Muscle of back (tissue), 11 donors: ENCODE data around the gene LYRM4. TPM values are rescaled to one million over a fixed set of nuclear protein-coding genes. Genes with fewer than 3 reads are reported as not detected.

Experiments used
- DNase-seq, 3 donors: peaks; one replicate each; pipeline versions ENCODE4 v3.0.0 to v3.0.0-alpha.2; 2013
- polyA plus RNA-seq, 10 donors: library from polyadenylated mRNA; unstranded; fragments of 120-200 nt; gene quantifications; one replicate each; pipeline ENCODE4 v1.2.1, GENCODE V29; 2013; ENCODE audit not compliant: insufficient read length in 10 of 10

The LYRM4 gene
- polyA plus RNA-seq, 10 donors = 20.3 to 35.7 (median 25.2) TPM

- no peak for DNase-seq
Measured at GRCh38 chr6:5178806-5179205, 81.9 kb downstream of the LYRM4 start.

GRCh38 chr6:5175635-5176034, 85.1 kb downstream of the LYRM4 start:
- no peak for DNase-seq

GRCh38 chr6:5174756-5175549, 85.8 kb downstream of the LYRM4 start:
- no peak for DNase-seq

GRCh38 chr6:5174244-5174643, 86.5 kb downstream of the LYRM4 start:
- peak in 2 of 3 donors; percentile 21 to 34 for DNase-seq

- DNase-seq = no peak
Measured at GRCh38 chr6:5173810-5174209, 86.9 kb downstream of the LYRM4 start.

- DNase-seq = peak in 1 of 3 donors; percentile 26
Measured at GRCh38 chr6:5172897-5173474, 87.8 kb downstream of the LYRM4 start.

- no peak for DNase-seq
Measured at GRCh38 chr6:5172041-5172653, 88.6 kb downstream of the LYRM4 start.

GRCh38 chr6:5167501-5167900, 93.2 kb downstream of the LYRM4 start:
- no peak for DNase-seq

GRCh38 chr6:5164092-5164491, 96.7 kb downstream of the LYRM4 start:
- no peak for DNase-seq

GRCh38 chr6:5163247-5163646, 97.5 kb downstream of the LYRM4 start:
- no peak for DNase-seq

- no peak for DNase-seq
Measured at GRCh38 chr6:5162355-5162754, 98.4 kb downstream of the LYRM4 start.

GRCh38 chr6:5160206-5160605, 100.5 kb downstream of the LYRM4 start:
- no peak for DNase-seq

- no peak for DNase-seq
Measured at GRCh38 chr6:5159162-5159561, 101.6 kb downstream of the LYRM4 start.

GRCh38 chr6:5158180-5158579, 102.6 kb downstream of the LYRM4 start:
- DNase-seq = no peak

- DNase-seq = no peak
Measured at GRCh38 chr6:5157621-5158138, 103.1 kb downstream of the LYRM4 start.

- no peak for DNase-seq
Measured at GRCh38 chr6:5156627-5157026, 104.1 kb downstream of the LYRM4 start.

GRCh38 chr6:5155906-5156305, 104.8 kb downstream of the LYRM4 start:
- DNase-seq = no peak

- no peak for DNase-seq
Measured at GRCh38 chr6:5153186-5153585, 107.6 kb downstream of the LYRM4 start.

- no peak for DNase-seq
Measured at GRCh38 chr6:5152460-5152859, 108.3 kb downstream of the LYRM4 start.

- DNase-seq = peak in 1 of 3 donors; percentile 79
Measured at GRCh38 chr6:5151955-5152401, 108.8 kb downstream of the LYRM4 start.

GRCh38 chr6:5151360-5151954, 109.3 kb downstream of the LYRM4 start:
- DNase-seq = no peak

- DNase-seq = no peak
Measured at GRCh38 chr6:5150551-5151075, 110.1 kb downstream of the LYRM4 start.
